T-helper 1 cell treated with Interleukin-12 subunit alpha and Interleukin-12 subunit beta and Interleukin-4 antibody, amounts not matched to agents 30 μg/mL and 1 μg/mL, for 36 hours (primary cell): ENCODE data around the gene VPS8.
"Not testable (repeated sequence)": the region's sequence is repeated elsewhere in the genome, so short reads cannot be mapped to it uniquely, and the experiment has no call there.

ENCODE experiments used
- H3K27ac Mint-ChIP-seq: one replicate; pipeline ENCODE4 v1.8.0; 2021; ENCODE audit warnings: mild to moderate bottlenecking, mixed read lengths
- H3K27me3 Mint-ChIP-seq: one replicate; pipeline ENCODE4 v1.8.0; 2021; ENCODE audit warnings: low read depth, mixed read lengths
- H3K36me3 Mint-ChIP-seq: one replicate; pipeline ENCODE4 v1.8.0; 2021; ENCODE audit warnings: low read depth, mixed read lengths
- H3K4me1 Mint-ChIP-seq: one replicate; pipeline ENCODE4 v1.8.0; 2021; ENCODE audit warnings: low read depth, mixed read lengths
- H3K4me3 Mint-ChIP-seq: one replicate; pipeline ENCODE4 v1.8.0; 2021; ENCODE audit warnings: mild to moderate bottlenecking, moderate library complexity, mixed read lengths
- H3K9me3 Mint-ChIP-seq: one replicate; pipeline ENCODE4 v1.8.0; 2021; ENCODE audit warnings: mixed read lengths

VPS8 gene

DNA sequence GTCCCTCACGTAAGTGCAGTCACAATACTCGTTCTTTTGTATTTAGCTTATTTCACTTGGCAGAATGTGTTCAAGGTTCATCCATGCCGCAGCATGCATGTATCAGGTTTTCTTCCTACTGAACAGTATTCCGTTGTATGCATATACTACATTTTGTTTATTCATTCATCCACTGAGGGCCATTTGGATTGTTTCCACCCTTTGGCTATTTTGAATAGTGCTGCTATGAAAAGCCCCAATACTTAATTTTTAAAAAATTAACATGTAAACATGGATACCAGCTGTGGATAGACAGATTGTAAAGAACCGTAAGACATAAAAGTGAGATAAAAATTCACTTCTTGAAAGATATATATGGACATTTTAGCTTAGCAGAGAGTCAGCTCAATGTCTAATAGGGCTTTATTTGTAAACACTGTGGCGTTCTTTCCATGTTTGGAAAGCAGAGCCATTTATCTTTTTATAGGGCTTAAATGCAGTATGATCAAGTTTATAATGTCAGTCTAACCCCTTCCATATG, 115.9 kb downstream of the VPS8 start:
- no peaks in the 10 kb centered on the region for H3K27me3 Mint-ChIP-seq
- H3K4me3 Mint-ChIP-seq: no peak overlapping the region
- peaks cover 20% of the 10 kb centered on the region for H3K36me3 Mint-ChIP-seq

GRCh38 chr3:184932777-184933176, 120.8 kb downstream of the VPS8 start:
- no peaks in the 10 kb centered on the region for H3K9me3 Mint-ChIP-seq
- H3K27ac Mint-ChIP-seq: no peak overlapping the region
- H3K36me3 Mint-ChIP-seq: peaks cover 25% of the 10 kb centered on the region

More for the DNA sequence above, 115.9 kb downstream of the VPS8 start:
- Mint-ChIP-seq H3K27ac (no peak overlapping the region), H3K9me3 (no peaks in the 10 kb centered on the region), H3K4me1 (no peaks in the 10 kb centered on the region)

GRCh38 chr3:184937611-184938010, 125.6 kb downstream of the VPS8 start:
- H3K36me3 Mint-ChIP-seq: peaks cover 28% of the 10 kb centered on the region
- H3K27ac Mint-ChIP-seq: no peak overlapping the region
- H3K4me1 Mint-ChIP-seq: no peaks in the 10 kb centered on the region
- no peaks in the 10 kb centered on the region for H3K27me3 Mint-ChIP-seq
- H3K9me3 Mint-ChIP-seq: no peaks in the 10 kb centered on the region
- H3K4me3 Mint-ChIP-seq: no peak overlapping the region

More at GRCh38 chr3:184932777-184933176, 120.8 kb downstream of the VPS8 start:
- no peaks in the 10 kb centered on the region for H3K27me3 Mint-ChIP-seq
- H3K4me3 Mint-ChIP-seq: no peak overlapping the region
- no peaks in the 10 kb centered on the region for H3K4me1 Mint-ChIP-seq

- H3K4me1 Mint-ChIP-seq: no peaks in the 10 kb centered on the region
- no peaks in the 10 kb centered on the region for H3K27me3 Mint-ChIP-seq
- H3K27ac Mint-ChIP-seq: no peak overlapping the region
- peaks cover 17% of the 10 kb centered on the region for H3K36me3 Mint-ChIP-seq
- H3K4me3 Mint-ChIP-seq: no peak overlapping the region
- no peaks in the 10 kb centered on the region for H3K9me3 Mint-ChIP-seq
Measured at GRCh38 chr3:184941408-184941807, 129.4 kb downstream of the VPS8 start.

DNA sequence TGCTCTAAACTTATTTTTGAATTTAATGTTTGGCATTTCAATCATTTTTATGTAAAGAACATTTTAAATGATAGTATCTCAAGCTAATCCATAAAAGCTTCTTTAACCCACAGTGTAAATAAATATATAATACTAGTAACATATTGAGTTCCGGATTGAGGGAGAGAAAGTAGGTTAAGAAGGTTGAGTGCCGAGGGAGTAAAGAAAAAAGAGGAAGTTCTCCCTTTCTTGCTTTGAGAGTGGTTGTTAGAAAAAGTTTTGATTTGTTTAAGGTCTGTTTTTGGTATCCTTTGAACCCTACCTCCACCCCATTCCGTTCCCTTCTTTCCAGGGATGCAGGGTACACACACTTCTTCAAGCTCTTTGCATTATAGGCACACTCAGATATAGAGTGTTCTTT, 130.8 kb downstream of the VPS8 start:
- H3K27me3 Mint-ChIP-seq: no peaks in the 10 kb centered on the region
- H3K36me3 Mint-ChIP-seq: peaks cover 14% of the 10 kb centered on the region
- no peak overlapping the region for H3K4me3 Mint-ChIP-seq
- no peak overlapping the region for H3K27ac Mint-ChIP-seq
- no peaks in the 10 kb centered on the region for H3K4me1 Mint-ChIP-seq
- H3K9me3 Mint-ChIP-seq: no peaks in the 10 kb centered on the region

GRCh38 chr3:184944241-184944640, 132.3 kb downstream of the VPS8 start:
- H3K4me3 Mint-ChIP-seq: no peak overlapping the region
- H3K27ac Mint-ChIP-seq: no peak overlapping the region
- H3K9me3 Mint-ChIP-seq: no peaks in the 10 kb centered on the region
- no peaks in the 10 kb centered on the region for H3K4me1 Mint-ChIP-seq
- no peaks in the 10 kb centered on the region for H3K27me3 Mint-ChIP-seq
- peaks cover 14% of the 10 kb centered on the region for H3K36me3 Mint-ChIP-seq

DNA sequence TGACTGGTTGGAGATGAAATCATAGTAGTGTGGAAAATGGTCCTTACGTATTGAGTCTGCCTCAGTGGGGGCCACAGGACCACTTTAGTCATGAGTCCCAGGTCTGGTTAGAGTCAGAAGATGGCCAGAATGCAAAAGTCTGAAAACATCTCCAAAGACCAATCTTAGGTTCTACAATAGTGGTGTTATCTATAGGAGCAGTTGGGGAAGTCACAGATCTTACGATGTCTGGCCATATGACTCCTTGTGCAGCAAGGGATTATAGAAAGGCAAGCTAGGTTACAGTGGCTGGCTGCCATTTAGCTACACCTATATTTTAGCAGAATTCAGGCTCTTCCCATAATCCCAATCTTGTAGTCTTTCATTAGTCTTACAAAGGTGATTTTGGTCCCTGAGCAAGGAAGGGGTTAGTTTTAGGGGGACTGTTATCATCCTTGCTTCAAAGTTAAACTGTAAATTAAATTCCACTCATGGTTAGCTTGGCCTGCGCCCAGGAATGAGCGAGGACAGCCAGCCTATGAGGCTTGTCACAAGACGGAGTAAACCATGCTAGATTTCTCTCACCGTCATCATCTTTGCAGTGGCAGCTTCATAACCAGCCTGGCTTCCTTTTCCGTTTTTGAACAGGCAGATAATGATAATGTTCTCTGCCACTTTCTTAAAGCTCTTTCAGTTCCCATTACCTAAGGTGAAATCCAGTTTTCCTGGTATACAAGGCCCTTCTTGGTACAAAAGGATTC, 134.1 kb downstream of the VPS8 start:
- peaks cover 3% of the 10 kb centered on the region for H3K4me1 Mint-ChIP-seq
- H3K36me3 Mint-ChIP-seq: peaks cover 14% of the 10 kb centered on the region
- no peaks in the 10 kb centered on the region for H3K9me3 Mint-ChIP-seq
- no peaks in the 10 kb centered on the region for H3K27me3 Mint-ChIP-seq
- no peak overlapping the region for H3K27ac Mint-ChIP-seq
- H3K4me3 Mint-ChIP-seq: no peak overlapping the region

DNA sequence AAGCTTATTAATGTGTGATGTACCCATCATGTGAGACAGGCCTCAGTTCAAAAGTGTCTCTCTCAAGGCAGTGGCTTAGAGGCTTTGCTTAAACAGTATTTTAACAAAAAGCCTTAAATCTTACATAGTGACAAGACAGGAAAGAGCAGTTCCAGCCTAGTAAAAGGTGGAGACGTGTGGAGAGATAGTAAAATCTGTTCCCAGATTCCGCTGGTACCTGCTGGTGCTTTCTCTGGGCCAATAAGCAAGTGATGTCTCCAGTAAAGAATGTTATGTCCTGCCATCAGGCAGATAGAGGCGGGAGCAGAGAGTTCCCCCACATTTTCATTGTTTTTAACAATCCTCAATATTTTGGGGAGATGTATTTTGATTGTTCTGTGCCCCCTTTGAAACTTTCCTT, 135.0 kb downstream of the VPS8 start:
- Mint-ChIP-seq H3K4me3 (no peak overlapping the region), H3K36me3 (peaks cover 16% of the 10 kb centered on the region), H3K27ac (no peak overlapping the region), H3K4me1 (peaks cover 3% of the 10 kb centered on the region), H3K9me3 (no peaks in the 10 kb centered on the region), H3K27me3 (no peaks in the 10 kb centered on the region)

DNA sequence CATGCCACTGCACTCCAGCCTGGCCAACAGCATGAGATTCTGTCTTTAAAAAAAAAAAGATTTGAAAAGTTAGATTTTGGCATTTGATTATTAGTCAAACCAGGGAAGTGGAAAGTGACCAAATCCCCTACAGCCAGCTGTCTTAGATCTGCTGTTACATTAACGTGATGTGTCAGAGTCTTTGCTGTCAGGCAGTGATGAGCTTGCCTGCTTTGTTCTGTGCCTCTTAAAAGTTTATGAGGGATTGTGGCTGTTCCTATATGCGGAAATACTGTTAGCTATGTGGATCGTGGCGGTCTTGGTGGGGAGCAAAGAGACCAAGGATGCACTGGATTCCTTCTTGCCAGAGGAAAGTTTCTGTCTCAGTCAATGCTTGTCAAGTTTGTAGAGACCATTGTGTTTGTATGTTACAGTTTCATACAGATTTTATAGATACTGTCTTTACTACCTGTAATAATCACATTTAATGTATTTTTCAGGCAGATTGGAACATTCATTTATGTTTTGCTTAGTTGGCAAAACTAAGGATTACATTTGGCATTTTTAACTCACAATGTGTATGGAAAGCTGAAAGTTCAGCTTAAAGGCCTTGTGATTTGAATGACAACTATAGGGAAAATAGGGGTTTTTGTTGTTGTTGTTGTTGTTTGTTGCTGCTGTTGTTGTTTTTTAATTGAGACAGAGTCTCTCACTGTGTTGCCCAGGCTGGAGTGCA, 137.4 kb downstream of the VPS8 start:
- Mint-ChIP-seq H3K4me1 (peaks cover 8% of the 10 kb centered on the region), H3K4me3 (no peak overlapping the region), H3K27ac (no peak overlapping the region), H3K9me3 (no peaks in the 10 kb centered on the region), H3K36me3 (peaks cover 18% of the 10 kb centered on the region), H3K27me3 (no peaks in the 10 kb centered on the region)

DNA sequence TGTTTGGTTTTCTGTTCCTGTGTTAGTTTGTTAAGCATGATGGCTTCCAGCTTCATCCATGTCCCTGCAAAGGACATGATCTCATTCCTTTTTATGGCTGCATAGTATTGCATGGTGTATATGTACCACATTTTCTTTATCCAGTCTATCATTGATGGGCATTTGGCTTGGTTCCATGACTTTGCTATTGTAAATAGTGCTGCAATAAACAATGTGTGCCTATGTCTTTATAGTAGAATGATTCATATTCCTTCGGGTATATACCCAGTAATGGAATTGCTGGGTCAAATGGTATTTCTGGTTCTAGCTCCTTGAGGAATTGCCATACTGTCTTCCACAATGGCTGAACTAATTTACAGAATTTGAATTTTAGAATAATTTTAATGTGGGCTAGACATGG, 138.8 kb downstream of the VPS8 start:
- not testable (repeated sequence) for H3K4me1 Mint-ChIP-seq, H3K27ac Mint-ChIP-seq, H3K27me3 Mint-ChIP-seq, H3K9me3 Mint-ChIP-seq, H3K4me3 Mint-ChIP-seq
- H3K36me3 Mint-ChIP-seq: peaks cover 18% of the 10 kb centered on the region

DNA sequence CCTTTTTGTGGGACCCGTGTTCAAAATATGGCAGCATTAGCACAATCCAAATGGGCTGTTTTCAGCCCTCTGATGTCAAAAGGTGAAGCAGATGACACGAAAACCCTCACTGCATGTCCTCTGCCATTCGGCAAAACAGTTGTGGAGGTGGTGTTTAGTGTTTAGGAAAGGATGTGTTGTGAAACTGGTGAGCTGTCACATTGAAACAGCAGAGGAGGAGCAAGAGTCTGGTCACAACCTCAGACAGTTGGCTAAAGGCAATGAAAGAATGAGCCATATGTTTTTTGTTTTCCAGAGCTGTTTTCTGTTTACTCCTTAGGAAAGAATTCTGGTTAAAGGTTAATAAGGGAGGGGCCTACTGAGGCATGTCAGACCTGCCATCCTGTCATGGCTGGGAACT, 140.7 kb downstream of the VPS8 start:
- no peaks in the 10 kb centered on the region for H3K9me3 Mint-ChIP-seq
- peaks cover 8% of the 10 kb centered on the region for H3K4me1 Mint-ChIP-seq
- no peak overlapping the region for H3K4me3 Mint-ChIP-seq
- peaks cover 22% of the 10 kb centered on the region for H3K36me3 Mint-ChIP-seq
- peak overlapping the region; percentile 69 for H3K27ac Mint-ChIP-seq
- no peaks in the 10 kb centered on the region for H3K27me3 Mint-ChIP-seq

GRCh38 chr3:184953401-184953800, 141.4 kb downstream of the VPS8 start:
- H3K27ac Mint-ChIP-seq: no peak overlapping the region
- H3K27me3 Mint-ChIP-seq: no peaks in the 10 kb centered on the region
- no peak overlapping the region for H3K4me3 Mint-ChIP-seq
- H3K9me3 Mint-ChIP-seq: no peaks in the 10 kb centered on the region
- peaks cover 8% of the 10 kb centered on the region for H3K4me1 Mint-ChIP-seq
- H3K36me3 Mint-ChIP-seq: peaks cover 29% of the 10 kb centered on the region

DNA sequence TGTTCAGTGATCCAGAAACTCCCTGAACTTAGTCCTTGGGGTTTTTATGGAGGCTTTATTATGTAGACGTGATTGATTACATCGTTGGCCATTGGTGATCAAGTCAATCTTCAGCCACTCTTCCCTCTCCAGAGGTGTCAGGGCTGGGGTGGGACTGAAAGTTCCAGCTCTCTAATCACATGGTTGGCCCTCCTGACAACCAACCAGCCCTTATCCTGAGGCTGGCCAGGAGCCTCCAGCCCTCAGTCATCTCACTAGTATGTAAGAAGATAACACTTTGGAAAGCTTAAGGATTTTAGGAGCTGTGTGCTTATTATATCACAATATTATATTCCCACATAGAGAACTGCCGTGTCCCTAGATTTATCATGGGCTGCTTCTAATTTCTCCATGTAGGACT, 142.3 kb downstream of the VPS8 start:
- H3K9me3 Mint-ChIP-seq: no peaks in the 10 kb centered on the region
- H3K4me3 Mint-ChIP-seq: no peak overlapping the region

GRCh38 chr3:184954851-184955250, 142.9 kb downstream of the VPS8 start:
- H3K9me3 Mint-ChIP-seq, H3K27ac Mint-ChIP-seq, H3K4me1 Mint-ChIP-seq, H3K4me3 Mint-ChIP-seq, H3K27me3 Mint-ChIP-seq: not testable (repeated sequence)
- H3K36me3 Mint-ChIP-seq: peaks cover 29% of the 10 kb centered on the region

More for the DNA sequence above, 142.3 kb downstream of the VPS8 start:
- H3K27ac Mint-ChIP-seq: no peak overlapping the region
- H3K27me3 Mint-ChIP-seq: no peaks in the 10 kb centered on the region
- peaks cover 8% of the 10 kb centered on the region for H3K4me1 Mint-ChIP-seq
- peaks cover 31% of the 10 kb centered on the region for H3K36me3 Mint-ChIP-seq
